WTC11 (cell line): ENCODE data around the gene UBQLN1.
"Not testable (repeated sequence)": the region's sequence is repeated elsewhere in the genome, so short reads cannot be mapped to it uniquely, and the experiment has no call there.

Experiments
- ELF4 ChIP-seq: sonication (generic); formaldehyde crosslinking; IDR thresholded peaks from 2 replicates; pipeline ENCODE4 v1.8.1; 2022; ENCODE audit warnings: low read depth, mild to moderate bottlenecking, moderate library complexity, missing genetic modification reagents
- MXD4 ChIP-seq: fragments of 250-450 bp; sonication (Bioruptor Pico); IDR thresholded peaks from 2 replicates; pipeline ENCODE4 v1.8.0; 2021; ENCODE audit warnings: mild to moderate bottlenecking, moderate library complexity, borderline replicate concordance
- TF ChIP-seq, protein P1 (sequence below): fragments of 200-600 bp; IDR thresholded peaks from 2 replicates; pipeline ENCODE4 v1.8.0; 2022; ENCODE audit warnings: antibody characterized with exemption
- TF ChIP-seq, protein P2 (sequence below): sonication (generic); formaldehyde crosslinking; IDR thresholded peaks from 2 replicates; pipeline ENCODE4 v1.8.1; 2022; ENCODE audit warnings: mild to moderate bottlenecking, missing genetic modification reagents, moderate library complexity, borderline replicate concordance
- TF ChIP-seq, protein P3 (sequence below): sonication (generic); formaldehyde crosslinking; IDR thresholded peaks from 2 replicates; pipeline ENCODE4 v1.8.1; 2023; ENCODE audit warnings: mild to moderate bottlenecking, missing genetic modification reagents, moderate library complexity

DNA sequence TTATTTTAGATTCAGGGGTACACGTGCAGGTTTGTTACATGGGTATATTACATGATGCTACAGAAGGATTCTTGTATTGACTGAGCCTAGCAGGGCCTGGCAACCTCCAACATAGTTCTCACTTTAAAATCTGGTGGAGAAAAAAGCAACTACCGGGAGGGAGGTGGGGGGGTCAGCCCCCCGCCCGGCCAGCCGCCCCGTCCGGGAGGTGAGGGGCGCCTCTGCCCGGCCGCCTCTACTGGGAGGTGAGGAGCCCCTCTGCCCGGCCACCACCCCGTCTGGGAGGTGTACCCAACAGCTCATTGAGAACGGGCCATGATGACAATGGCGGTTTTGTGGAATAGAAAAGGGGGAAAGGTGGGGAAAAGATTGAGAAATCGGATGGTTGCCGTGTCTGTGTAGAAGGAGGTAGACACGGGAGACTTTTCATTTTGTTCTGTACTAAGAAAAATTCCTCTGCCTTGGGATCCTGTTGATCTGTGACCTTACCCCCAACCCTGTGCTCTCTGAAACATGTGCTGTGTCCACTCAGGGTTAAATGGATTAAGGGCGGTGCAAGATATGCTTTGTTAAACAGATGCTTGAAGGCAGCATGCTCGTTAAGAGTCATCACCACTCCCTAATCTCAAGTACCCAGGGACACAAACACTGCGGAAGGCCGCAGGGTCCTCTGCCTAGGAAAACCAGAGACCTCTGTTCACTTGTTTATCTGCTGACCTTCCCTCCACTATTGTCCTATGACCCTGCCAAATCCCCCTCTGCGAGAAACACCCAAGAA, 21.0 kb upstream of the UBQLN1 start:
- TF ChIP-seq MXD4, ELF4 (CRISPR knock-in tag): not testable (repeated sequence)
- TF ChIP-seq, protein P1, sequence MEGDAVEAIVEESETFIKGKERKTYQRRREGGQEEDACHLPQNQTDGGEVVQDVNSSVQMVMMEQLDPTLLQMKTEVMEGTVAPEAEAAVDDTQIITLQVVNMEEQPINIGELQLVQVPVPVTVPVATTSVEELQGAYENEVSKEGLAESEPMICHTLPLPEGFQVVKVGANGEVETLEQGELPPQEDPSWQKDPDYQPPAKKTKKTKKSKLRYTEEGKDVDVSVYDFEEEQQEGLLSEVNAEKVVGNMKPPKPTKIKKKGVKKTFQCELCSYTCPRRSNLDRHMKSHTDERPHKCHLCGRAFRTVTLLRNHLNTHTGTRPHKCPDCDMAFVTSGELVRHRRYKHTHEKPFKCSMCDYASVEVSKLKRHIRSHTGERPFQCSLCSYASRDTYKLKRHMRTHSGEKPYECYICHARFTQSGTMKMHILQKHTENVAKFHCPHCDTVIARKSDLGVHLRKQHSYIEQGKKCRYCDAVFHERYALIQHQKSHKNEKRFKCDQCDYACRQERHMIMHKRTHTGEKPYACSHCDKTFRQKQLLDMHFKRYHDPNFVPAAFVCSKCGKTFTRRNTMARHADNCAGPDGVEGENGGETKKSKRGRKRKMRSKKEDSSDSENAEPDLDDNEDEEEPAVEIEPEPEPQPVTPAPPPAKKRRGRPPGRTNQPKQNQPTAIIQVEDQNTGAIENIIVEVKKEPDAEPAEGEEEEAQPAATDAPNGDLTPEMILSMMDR, result not testable (repeated sequence)
- TF ChIP-seq, protein P2, sequence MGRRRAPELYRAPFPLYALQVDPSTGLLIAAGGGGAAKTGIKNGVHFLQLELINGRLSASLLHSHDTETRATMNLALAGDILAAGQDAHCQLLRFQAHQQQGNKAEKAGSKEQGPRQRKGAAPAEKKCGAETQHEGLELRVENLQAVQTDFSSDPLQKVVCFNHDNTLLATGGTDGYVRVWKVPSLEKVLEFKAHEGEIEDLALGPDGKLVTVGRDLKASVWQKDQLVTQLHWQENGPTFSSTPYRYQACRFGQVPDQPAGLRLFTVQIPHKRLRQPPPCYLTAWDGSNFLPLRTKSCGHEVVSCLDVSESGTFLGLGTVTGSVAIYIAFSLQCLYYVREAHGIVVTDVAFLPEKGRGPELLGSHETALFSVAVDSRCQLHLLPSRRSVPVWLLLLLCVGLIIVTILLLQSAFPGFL (CRISPR knock-in tag), result not testable (repeated sequence)
- TF ChIP-seq, protein P3, sequence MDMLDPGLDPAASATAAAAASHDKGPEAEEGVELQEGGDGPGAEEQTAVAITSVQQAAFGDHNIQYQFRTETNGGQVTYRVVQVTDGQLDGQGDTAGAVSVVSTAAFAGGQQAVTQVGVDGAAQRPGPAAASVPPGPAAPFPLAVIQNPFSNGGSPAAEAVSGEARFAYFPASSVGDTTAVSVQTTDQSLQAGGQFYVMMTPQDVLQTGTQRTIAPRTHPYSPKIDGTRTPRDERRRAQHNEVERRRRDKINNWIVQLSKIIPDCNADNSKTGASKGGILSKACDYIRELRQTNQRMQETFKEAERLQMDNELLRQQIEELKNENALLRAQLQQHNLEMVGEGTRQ, result not testable (repeated sequence)
